M059J (cell line): Measurements from ENCODE around the gene RASA3. TPM values are rescaled to one million over a fixed set of nuclear protein-coding genes. Genes with fewer than 3 reads are reported as not detected.

Experiments
- DNase-seq: peaks from one replicate; pipeline ENCODE4 v3.0.0-alpha.2; 2012; ENCODE audit warnings: low read depth
- total RNA-seq: library from RNA; depleted of rRNA; stranded (reverse); fragments of >200 nt; shearing (Covaris generic); gene quantifications from 2 replicates; pipeline ENCODE4 v1.2.3, GENCODE V29; 2014

The RASA3 gene
- total RNA-seq, 1 experiment from 2014 or later = 23.9 TPM

DNA sequence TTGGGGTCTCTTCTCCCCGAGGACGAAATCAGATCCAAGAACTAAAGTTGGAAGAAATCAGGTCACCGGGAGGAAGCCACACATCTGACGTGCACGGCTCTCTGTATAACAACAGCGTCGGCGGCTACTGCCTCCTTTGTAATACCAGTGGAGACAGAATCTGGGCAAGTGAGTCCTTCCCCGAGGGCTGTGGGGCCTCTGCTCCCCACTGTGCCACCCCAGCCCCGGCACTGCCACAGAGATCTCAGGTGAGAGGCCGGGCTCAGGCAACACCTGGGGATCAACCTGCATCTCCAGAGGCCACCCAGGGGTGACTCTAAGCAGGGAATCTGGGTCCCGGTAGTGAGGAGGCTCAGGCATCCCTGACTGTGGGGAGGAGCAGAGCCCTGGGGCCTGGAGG, 124.9 kb downstream of the RASA3 start:
- no peak for DNase-seq

DNA sequence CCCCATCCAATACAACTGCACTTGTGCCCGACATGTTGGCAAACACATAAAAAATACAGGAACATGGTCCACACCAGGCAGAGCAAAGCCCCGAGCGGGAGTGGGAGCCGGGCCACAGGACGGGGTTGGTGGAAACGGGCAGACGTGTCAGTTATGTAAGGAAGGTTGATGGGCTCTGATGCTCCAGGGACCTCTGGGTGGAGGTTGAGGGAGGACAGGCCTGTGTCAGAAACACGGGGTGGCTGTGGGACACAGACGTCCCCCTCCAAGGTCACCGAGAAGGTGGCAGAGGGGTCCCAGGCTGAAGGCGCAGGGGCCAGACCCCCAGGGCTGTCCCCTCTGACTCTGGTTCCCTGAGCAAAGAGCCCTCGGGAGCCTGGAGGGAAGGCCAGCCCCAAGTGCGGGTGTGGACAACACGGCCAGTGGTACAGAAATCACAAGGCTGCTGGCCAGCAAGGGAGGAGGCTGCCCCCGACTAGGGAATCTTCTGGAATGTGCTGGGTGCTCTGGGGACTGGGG, 127.2 kb downstream of the RASA3 start:
- DNase-seq = no peak

DNA sequence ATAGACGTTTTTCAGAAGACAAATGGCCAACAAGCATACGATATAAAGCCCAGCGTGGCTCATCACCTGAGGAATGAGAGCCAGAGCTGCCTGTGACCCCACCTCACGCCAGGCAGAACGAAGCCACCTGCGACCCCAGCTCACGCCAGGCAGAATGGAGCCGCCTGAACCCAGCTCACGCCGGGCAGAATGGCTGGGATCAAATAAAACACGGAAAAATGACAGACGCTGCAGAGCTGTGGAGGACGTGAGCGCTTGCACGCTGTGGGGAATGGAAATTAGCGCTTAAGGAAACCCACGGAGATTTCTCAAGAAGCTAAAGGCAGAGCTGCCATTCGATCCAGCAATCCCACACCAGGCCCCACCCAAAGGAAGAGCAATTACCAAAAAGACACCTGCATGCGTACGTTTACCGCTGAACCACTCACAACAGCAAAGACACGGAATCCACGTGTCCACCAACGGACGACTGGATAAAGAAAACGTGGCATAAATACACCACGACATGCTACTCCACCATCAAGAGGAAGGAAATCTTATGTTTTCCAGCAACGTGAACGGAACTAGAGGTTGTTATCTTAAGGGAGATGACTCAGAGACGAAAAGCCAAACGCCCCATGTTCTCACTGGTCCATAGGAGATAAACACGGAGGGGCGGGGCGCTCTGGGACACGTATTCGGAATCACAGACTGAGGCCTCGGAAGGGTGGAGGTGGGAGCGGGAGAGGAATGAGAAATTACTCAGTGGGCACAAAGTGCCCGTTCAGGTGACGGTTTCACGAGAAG, 127.8 kb downstream of the RASA3 start:
- DNase-seq = no peak

DNA sequence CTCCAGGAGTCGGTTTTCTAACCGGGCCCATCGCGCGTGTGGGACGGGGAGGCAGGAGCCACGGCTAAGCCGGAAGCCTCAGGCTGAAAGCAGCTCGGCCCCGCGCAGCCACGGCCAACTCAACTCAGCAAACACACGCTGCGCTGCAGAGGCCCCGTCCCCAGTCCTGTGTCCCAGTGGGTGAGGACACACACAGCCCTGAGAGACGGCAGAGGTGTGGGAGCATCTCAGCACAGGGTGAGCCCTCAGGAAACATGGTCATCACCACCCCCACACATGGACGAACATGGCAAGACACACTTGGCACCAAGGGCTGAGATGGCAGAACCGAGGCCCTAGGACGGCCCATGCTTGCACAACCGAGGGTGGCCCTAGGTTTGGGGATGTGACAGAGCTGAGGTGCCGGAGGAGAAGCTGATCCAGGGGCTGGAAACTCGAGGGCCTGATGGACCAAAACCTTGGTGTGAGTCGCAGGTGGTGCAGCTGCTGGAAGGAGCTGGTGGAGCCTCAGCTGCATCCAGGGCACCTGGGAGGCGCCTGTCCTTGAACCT, 129.6 kb downstream of the RASA3 start:
- no peak for DNase-seq

DNA sequence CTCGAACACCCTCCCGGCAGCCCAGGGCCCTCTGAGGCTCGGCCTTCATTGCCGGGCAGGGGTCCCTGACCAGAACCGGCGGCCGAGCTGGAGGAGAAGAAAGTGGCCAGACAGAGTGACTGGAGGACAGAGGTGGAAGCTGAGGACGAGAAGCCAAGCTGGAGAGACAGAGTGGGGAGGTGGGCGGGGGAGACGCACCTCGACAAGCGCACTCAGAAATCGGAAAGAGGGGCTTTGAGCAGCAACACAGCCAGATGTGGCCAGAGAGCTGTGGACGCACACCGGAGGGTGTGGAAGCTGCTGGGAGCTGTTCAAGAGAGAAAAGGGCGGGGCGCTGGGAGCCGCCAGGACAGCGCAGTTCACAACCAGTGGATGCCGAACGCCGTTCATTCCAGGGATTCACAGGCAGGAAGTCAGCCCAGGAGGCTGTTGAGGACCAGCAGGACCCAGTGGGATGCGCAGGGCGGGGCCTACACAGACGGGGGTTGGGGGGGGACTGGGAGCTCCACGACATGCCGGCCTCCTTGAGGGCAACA, 130.3 kb downstream of the RASA3 start:
- no peak for DNase-seq

DNA sequence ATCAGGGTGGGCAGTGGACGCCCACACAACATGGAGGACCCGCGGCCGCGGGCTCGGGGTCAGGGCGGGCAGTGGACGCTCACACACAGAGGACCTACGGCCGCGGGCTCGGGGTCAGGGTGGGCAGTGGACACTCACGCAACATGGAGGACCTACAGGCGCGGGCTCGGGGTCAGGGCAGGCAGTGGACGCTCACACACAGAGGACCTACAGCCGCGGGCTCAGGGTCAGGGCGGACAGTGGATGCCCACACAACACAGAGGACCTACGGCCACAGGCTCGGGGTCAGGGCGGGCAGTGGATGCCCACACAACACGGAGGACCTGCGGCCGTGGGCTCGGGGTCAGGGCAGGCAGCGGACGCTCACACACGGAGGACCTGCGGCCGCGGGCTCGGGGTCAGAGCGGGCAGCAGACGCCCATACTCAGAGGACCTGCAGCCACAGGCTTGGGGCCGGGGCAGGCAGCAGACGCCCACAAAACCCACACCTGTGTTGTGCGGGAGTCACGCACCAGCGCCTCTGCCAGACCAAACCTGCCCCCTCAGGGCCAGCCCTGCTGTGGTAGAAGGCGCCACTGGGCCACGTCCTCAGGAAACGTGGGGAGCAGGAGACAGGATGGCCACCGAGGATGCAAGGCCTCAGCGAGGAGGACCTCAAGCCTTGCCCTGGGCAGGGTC, 131.0 kb downstream of the RASA3 start:
- no peak for DNase-seq

DNA sequence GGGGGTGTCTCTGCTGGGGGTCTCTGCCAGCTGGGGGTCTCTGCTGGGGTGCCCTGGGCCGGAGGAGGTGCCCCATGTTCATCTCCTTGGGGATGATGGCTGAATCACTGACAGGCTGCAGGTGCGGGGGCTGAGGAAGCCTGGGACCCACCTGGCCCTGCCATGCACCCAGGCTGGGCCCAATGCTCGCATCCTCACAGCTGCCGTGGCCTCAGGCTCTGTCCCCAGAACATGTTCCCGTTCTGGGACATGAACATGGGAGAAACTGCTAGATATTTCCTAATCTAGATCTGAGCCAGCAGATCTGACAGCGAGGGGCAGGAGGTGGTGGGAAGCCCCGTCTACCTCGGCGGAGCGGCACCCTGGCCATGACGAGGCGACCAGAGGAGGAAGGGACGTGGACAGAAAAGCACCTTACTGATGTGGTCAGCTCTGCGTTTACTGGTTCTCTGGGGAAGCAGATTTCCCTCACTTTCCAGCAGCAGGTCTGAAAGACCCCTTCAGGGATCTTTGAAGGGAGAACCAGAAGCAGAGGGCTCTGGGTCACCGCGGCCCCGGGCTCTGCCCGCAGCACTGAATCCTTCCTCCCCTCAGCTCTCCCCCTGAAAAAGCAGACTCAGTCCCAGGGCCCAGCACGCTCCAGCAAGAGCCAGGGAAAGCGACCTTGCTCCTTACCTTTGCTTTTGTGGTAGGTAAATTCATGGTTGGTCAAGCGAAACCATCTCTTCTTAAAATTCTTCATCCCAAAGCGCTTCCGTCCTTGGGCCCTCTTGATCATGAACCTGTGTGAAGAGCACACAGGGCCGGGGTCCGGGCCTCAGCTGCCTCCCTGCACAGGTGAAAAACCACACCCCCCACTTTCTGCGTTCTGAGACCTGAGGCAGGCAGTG, 132.0 kb downstream of the RASA3 start:
- no peak for DNase-seq

DNA sequence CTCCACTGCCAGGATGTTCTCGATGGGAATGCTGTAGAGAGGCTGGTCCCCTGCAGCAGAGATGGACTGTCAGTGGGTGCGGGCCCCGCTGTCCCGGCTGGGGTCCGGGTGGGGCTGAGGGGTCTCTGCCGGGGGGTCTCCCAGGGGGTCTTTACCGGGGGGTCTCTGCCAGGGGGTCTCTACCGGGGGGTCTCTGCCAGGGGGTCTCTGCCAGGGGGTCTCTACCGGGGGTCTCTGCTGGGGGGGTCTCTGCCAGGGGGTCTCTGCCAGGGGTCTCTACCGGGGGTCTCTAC, 132.9 kb downstream of the RASA3 start:
- DNase-seq = no peak

DNA sequence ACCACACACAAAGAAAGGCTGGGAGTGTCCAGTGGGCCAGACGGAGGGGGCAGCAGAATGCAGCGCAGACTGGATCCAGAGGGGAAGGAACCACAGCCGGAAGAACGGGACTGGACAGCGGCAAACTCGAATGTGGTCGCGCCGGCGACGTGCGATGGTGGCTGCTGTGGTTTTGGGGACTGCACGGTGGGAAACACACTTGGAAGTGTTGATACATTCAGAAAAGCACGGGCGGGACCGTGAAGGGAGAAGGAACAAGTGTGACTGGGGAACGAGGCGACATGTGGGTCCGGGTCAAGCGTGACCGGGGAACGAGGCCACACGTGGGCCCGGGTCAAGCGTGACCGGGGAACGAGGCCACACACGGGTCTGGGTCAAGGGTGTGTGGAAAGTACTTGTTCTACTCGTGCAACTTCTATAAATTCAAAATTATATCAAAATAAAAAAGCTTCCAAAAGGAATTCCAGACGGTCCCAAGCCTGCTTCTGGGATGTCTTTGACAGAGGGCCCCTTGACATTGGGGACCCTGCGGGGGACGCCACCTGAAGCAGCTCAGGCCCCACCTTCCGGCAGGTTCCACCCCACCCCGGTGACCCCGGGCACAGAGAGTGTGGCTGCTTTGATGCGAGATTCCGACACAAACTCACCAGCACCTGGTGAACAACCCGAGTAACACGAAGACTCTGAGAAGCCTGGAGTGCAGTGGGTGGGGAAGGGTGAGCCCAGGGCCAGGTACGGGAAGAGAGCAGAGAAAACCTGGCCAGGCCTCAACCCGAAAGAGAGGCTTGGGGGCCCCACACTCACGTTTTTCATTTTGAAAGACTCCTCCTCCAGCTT, 133.4 kb downstream of the RASA3 start:
- DNase-seq = no peak

DNA sequence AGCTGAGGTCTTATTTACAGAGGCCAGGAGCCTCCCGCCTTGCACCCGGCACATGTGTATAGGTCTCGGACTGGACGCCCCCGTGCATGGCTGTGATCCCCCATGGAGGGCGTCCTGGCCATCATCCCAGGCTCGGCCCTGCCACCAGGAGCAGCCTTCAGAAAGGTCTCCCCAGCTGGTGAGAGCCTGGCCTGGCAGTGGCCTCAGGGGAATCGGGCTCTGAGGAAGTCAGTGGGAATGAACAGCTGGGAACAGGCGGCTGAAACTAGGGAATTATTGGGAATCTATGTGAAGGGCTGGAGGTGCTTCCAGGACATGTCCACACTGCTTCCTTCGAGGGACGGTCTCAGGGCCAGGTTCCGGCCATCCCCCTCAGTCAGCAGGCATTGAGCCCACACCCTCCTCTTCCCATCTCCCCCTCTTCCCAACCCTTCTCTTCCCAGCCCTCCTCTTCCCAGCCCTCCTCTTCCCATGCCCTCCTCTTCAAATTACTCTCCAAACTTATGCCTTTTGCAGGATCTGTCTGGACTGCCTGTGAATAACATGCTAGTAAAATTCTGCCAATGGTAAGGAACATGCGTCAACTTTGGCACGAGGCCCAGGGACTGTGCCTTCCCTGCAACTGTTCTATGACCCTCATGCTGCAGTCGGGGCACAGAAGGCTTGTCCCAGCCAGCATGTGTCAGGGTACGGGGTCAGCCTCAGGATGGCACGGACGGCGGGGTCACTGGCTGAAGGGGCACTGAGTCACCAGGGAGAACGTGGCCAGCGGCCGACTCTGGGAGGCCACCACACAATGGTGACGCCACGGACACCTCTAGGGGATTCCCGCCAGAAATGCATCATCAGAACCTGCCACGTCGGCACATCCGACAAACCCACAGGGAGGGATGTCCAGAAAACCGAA, 134.3 kb downstream of the RASA3 start:
- no peak for DNase-seq

DNA sequence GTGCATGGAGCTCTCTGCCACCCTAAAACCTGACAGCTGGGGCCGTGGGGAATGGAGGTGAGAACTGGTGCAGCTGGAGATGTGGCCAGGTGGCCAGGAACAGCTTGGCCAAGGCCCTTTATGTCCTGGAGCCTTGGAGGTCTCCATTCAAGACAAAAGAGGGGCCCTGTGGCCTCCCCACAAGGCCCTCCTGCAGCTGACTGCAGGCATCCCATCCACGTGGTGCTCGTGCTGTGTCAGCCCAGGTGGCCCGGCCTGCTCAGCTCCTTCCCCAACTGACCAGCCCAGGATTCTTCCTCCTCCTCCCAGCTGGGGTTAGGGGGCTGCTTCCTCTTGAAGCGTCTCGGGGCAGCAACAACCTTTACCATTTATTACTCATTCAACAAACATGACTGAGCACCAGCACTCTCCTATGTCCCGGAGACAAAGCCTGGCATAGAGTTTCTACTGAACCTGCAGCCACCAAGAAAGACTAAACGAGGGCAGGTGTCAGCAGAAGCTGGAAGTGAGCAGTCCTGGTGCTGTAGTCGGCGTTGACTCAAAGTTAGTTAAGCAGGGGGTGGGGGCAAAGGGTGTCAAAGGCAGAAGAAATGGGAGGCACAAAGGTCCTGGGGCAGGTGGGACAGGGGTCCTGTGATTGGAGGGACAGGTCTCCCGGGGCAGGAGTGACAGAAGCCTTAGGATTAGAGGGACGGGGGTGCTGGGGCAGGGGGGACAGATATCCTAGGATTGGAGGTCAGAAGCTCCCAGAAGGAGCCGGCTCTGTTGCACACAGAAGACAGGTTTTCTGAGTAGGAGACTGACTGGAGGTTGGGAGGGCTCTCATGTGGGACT, 135.3 kb downstream of the RASA3 start:
- no peak for DNase-seq

DNA sequence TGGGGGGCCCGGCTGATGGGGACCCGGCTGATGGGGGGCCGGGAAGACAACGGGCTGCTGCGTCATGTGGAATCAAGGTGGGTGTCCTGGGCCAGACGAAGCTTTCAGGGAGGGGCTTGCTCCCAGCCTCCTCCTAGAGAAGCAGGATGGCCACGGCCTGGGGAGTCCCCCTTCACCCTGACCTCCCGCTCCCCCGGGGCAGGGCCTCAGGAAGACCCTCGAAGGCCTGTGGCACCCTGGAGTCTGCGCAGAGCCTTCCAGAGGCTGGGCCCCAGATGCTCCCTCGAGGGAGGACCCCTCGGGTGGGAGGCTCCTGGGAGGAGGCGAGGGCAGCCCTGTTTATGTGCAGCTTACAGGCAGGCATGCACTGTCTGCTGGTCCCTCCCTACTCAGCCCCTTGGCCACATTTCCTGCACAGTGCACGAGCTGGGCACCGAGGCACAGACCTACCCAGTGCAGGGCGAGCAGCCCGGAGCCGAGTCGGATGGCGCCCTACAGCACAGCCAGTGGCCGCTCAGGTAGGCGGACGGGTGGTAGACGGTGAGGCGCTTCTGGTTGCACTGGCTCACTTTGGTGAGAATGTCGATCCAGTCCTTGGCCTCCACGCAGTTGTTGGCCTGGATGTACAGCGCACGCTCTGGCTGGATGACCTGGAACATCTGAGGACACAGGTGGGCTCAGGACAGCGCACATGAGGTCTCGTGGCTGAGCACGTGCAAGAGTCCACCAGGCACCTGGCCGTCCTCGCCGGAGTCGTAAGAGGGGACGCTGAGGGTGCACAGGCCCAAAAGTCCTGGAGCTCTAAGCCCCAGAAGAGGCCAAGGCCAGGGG, 136.1 kb downstream of the RASA3 start:
- no peak for DNase-seq

DNA sequence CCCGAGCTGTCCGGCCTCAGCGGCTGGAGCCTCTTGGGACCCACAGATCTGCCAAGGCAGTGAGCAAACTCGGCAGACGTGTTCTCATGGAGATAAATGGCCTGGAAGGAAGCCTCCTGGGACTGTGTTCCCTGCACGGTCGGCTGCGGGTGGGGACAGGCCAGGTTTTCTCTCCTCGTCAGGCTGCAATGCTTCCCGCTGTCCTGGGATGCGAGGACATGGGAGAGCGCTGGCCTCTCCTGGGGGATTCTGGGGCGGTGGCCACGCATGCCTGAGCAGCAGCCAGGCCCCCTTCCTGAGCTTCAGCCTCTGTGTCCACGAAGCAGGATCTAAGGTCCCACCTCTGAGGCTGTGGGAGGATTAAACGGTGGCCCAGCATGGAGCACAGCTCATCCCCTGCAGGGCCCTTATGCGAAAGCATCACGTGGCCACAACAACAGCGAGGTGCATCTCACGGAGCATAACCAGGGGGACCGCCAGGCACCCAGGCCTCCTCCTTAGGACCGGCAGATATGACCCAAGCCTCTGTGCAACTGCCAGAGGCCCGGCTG, 137.3 kb downstream of the RASA3 start:
- no peak for DNase-seq

DNA sequence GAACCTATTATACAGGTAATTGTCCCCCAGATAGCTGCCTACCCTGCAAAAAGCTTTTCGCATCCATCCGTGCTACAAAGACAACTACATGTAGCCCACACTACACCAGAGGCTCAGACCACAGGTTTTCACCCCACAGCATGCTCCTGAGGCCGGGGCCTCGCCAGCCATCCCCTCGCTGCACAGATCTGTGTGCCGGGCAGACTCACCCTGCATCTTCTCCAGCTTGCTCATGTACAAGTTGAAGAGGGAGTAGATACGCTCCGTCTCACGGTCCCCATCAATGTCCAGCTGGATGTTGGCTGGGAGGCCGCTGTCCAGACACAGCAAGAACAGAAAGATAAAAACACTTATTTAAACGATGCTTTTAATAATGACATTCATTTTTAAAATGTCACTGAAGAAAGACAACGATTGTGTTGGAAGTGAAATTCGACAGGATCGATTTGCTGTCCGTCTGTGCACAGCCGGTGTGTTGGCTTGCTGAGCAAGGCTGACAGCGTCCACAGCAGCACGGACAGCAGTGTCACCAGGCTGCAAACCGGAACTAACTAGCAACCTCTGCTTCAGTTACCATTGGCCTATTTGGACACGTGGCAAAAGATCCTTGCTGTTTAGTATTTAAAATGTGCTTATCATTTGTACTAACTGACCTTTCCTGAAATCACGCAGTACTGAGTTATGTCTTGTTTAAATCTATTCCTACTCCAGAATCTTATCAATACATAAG, 140.0 kb downstream of the RASA3 start:
- DNase-seq = no peak

DNA sequence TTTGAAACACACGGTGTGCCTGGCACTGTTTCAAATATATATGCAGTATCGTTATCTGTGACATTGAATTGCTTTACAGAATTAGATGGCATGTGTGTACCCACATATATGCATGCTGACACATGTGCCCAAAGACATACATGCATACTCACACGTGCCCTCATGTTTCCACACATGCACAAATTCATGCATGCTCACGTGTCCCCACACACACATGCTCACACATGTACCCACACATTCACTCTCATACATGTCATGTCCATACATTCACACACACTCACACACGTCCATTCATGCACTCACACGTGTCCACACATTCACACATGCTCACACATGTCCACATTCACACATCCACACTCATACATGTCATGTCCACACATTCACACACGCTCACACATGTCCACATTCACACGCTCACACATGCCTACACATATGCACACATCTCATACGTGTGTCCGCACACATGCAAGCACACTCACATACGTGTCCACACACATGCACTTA, 140.7 kb downstream of the RASA3 start:
- no peak for DNase-seq

DNA sequence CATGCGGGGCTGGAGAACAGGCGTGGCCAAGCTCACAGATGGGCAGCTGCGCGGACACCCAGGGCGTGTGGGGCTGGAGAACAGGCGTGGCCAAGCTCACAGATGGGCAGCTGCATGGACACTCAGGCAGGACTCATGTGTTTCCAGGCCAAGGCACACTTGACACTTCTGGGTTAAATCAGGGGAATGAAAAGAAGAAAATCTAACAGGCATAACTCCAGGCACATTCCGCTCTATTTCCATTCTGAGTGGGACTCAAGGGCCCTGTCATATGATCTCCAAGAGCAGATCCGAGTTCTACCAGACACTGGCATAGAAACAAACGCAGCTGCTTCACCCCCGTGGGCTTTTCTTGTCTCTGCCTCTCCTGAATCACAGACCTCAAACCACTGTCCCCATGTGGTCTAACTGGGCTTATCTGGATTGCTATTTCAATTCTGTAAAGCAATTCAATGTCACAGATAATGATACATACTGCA, 141.2 kb downstream of the RASA3 start:
- DNase-seq = no peak
